GM21367 (cell line): ENCODE measurements around the gene VPS35L.

Source experiments
- ATAC-seq: cut with Tn5 transposase; IDR thresholded peaks from one replicate; pipeline ENCODE4 v1.9.1; 2021; ENCODE audit not compliant: unreplicated experiment

VPS35L gene

DNA sequence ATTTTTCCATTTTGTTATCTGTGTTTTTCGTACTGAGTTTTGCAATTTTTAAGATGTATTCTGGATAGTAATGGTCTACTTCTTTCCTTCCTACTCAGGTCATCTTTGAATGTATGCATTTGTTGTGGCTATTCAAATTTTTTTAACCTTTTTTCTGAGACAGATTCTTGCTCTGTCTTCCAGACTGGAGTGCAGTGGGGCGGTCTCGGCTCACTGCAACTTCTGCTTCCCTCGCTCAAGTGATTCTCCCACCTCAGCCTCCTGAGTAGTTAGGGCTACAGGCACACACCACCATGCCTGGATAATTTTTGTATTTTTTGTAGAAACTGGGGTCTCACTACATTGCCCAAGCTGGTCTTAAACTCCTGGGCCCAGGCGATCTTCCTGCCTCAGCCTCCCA, 33.6 kb downstream of the VPS35L start:
- ATAC-seq, result no peak

DNA sequence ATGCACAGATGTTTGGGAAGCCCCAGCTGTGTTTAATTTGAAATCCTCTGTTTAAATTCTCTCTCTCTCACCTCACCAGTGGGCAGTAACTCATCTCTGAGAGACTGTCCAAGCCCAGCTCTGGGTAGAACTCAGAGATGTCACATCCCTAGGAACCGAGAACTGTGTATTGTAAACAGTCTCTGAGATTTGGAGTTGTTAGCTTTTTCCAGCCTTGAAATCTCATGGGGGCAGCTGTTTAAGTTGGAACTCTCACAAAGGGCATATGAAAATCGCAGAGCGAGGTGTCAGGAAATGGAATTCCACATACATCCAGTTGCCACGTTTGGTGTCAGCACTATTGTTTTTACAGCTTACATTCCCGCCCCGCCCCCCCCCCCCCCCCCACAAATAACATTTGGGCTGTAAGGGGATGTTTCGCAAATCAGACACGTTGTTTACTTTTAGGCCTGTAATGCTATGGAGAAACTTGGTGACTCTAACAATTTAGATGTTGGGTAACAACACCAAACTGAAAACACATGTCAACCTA, 34.3 kb downstream of the VPS35L start:
- ATAC-seq, result no peak

DNA sequence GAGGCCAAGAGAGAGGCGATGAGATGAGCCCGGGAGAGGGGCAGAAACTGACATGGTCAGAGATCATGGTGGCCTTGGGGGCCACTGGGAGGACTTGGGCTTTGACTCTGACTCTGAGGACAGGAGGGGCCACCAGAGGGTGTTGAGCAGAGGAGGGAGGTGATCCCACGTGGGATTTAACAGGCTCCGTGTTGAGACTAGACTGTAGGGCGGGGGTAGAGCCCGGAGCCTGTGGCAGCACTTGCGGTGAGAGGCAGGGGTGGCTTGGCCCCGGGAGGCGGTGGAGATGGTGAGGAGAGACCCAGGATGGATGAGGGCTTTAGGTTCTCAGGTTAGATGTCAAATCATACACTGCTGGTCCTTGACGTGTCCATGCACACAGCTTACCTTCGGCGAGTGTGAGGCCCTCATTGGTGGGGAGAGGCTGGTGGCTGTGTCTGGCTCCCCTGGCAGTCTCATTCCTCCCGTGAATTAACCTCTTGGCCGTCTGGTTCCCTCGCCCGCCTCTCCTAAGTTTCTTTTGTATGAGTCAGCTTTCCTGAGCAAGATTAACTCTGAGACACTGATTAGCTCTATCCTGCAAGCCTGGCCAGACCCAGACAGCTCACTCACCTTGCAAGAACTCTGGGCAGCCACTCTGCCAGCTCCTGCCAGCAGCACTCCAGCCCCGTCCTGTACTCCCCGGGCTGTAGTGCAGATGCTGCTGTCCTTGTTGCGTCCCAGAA, 39.7 kb downstream of the VPS35L start:
- no peak for ATAC-seq

GRCh38 chr16:19598805-19599510, 43.5 kb downstream of the VPS35L start:
- no peak for ATAC-seq

GRCh38 chr16:19599968-19600716, 44.6 kb downstream of the VPS35L start:
- ATAC-seq, result no peak

GRCh38 chr16:19601083-19601976, 45.8 kb downstream of the VPS35L start:
- no peak for ATAC-seq

DNA sequence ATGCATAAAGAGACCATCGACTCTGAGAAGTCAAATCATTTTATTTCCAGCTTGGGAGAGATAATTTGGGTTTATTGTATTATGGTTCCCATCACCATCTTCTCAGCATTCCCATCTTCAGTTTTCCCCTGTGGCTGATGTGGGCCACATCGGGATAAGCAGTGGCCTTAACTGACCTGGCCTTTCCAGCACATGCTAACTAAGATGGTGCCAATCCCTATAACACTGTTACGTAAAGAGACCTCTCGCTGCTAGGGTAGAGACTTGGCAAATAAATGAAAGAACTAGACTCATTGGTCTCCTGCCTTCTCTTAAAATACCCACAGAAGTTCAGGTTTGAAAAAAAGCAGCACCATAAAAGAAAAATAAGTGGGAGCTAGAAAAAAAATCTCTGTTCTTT, 49.4 kb downstream of the VPS35L start:
- no peak for ATAC-seq

DNA sequence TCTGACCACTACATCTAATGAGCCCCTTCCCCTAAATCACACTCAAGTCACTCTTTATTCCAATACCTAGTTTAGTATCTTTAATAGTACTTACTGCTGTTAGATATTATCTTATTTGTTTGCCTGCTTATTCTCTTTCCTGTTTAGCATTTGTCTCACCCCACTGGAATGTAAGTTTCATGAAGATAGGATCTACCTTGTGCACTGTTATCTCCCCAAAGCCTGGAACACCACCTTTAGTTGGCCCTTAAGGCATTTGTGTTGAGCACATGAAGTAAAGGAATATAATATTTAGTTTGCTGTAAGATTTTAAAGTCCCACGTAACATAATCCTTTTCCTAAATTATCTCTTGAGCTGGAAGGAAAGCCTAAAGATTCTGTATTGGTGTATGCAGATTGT, 50.2 kb downstream of the VPS35L start:
- no peak for ATAC-seq

DNA sequence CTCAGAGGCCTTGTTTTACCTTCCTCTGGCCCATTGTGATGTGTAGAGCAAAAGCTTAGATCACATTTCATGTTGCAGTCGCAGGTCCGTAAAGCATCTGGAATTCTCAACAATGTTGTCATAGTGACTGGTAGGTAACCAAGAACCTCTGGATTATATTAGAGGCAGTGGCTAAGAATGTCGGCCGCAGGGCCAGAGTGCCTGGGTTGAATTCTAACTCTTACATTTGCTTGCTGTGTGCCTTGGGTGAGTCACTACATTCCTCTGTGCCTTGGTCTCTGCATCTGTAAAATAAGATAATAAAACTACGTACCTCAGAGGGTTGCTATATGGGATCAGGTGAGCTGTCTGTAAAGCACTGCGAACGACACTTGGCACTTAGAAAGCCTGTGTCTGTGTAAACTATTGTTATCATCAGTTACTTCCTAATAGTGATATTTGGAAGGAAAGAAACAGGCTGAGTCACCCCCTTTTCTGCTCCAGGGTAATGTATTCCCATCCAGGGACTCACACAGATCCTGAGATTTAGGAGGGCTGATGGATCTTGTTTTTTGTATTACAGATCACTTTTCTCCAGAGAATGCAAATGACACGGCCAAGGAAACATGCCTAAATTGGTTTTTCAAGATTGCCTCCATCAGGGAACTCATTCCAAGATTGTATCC, 52.2 kb downstream of the VPS35L start:
- no peak for ATAC-seq

DNA sequence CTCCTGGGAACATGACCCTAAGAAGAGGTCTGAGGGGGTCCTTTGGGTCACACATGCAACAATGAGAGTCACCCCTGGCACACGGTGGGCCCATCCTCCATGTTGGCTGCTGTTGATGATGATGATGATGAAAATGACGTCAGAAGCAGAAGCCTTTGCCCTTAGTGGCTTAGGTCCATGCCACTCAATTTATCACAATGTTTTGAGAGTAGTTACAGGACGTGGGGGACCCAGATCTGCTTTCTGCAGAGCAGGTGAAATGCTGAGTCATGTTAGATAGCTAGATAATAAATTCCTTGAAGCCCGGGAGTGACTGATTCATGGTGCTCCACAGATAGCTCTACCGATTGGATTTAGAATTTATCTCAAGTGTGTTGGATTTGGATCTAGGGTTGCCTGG, 53.9 kb downstream of the VPS35L start:
- ATAC-seq, result no peak

DNA sequence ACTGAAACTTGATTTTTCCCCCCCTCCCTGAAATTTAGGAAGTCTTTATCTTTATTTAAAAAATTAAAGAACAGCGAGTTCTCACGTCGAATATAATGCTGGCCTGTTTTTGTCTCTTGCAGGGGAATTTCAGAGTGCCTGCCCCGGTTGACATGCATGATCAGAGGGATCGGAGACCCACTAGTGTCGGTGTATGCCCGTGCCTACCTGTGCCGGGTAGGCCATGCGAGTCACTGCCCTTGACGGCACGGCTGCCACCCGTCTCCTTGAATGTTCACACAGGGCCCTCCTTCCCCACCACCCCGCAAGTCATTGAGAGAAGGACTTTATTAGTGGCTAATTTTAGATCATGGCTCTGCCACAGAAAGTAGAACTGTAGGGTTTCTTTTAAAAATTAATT, 54.7 kb downstream of the VPS35L start:
- ATAC-seq, result no peak

DNA sequence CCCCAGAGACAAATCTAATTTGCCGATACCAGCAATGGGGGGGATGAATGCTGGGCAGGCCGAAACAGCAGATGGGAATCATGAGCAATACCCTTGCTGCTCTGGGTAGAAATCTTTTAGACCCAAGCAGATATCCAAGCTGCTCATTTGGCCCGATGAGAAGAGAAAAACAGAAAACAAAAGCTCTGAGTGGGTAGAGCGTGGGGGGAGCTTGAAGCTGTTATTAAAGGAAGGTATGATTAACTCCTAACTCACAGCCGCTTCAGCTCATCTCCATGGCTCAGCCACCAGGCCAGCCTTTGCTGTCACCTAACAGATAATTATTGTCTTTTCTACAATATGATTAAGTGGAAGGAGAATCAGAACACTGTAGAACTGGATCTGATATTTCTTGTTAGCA, 58.3 kb downstream of the VPS35L start:
- no peak for ATAC-seq

DNA sequence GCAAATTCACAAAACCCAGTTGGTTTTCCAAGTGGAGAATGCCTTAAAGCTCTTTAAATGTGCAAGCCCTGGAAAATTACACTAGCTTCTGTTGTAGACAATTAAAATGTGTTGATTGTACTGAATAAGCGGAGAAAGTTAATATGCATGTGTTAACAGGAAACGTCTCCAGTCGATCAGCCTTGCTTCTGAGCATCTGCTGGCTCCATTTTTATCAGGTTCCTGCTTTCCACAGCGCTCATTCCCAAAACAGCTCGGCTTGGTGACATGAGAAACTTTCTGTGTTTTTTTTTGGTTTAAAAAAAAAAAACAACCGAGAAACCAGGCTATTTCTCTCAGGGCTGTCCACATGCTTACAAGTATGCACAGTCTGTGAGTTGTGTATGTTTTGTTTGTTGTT, 60.7 kb downstream of the VPS35L start:
- no peak for ATAC-seq

DNA sequence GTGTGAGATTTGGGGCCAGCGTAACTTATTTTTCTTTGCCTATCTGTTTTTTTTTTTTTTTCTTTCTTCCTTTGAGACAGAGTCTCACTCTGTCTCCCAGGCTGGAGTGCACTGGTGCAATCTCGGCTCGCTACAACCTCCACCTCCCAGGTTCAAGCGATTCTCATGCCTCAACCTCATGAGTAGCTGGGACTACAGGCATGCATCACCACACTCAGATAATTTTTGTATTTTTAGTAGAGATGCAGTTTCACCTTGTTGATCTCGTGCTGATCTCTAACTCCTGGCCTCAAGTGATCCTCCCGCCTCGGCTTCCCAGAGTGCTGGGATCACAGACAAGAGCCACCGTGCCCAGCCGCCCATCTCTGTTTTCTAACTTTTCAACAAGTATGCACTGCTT, 63.4 kb downstream of the VPS35L start:
- ATAC-seq, result no peak

DNA sequence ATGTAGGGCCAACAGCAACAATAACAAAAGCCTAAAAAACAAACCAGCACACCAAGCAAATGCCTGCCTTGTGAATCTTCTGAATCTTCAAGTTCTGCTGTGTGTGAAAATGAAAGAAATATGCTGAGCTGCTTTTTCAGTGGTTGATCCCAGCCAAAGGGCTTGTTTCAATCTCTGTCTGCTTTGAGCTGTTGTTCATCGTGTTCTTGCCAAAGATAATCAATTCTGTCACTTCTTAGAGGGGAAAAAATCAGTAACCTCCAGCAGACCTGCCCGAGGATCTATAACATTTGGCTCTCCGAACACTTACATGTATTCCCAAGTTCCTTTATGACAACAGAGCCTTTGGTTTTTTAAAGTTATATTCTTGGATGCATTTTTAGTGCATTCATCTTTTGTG, 65.9 kb downstream of the VPS35L start:
- no peak for ATAC-seq

GRCh38 chr16:19625039-19625438, 69.5 kb downstream of the VPS35L start:
- ATAC-seq, result no peak

GRCh38 chr16:19636436-19637267, 81.1 kb downstream of the VPS35L start:
- ATAC-seq, result no peak

DNA sequence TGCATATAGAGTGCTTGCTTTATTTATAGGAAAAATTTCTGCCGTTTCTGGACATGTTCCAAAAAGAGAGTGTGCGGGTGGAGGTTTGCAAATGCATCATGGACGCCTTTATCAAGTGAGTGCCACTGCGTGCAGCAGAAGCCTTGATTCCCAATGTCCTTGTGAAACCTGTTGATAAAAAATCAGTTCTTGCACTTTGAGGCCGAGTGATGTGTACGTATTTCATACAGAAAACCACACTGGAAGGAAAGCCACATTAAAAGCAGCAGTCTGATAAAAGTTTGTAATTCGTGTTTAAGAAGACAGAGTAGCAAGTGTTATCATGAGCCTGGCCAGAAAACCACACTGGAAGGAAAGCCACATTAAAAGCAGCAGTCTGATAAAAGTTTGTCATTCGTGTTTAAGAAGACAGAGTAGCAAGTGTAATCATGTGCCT, 84.5 kb downstream of the VPS35L start:
- no peak for ATAC-seq

GRCh38 chr16:19642501-19642900, 87.0 kb downstream of the VPS35L start:
- ATAC-seq, result no peak
